AG04449 (cell line): Measurements from ENCODE around the gene VPS33B.

Source experiments
- CTCF ChIA-PET: fragments of 350-600 bp; formaldehyde crosslinking; extraction: SDS; loops from one replicate; lab custom pipeline; 2021; ENCODE audit warnings: antibody characterized with exemption; lab: Yijun Ruan, JAX
- POLR2A ChIA-PET: fragments of 400-600, 350-600 bp; formaldehyde crosslinking; extraction: SDS; loops from one replicate; lab custom pipeline; 2020; ENCODE audit warnings: antibody characterized with exemption, inconsistent platforms; lab: Yijun Ruan, JAX
- DNase-seq: peaks from one replicate; pipeline ENCODE4 v3.0.0-alpha.2; 2010; ENCODE audit warnings: low read depth, low spot score
- H3K4me3 ChIP-seq: 2 replicates; pipeline ENCODE4 v1.5.1; 2011; ENCODE audit warnings: low read depth, mild to moderate bottlenecking, control low read depth, low read length
- CTCF ChIP-seq: IDR thresholded peaks from one replicate; pipeline ENCODE4 v1.5.1; 2011; ENCODE audit warnings: mild to moderate bottlenecking, moderate library complexity, low read length, control low read depth, inconsistent platforms; ENCODE audit not compliant: insufficient read depth; ENCODE audit errors: missing control alignments

The VPS33B gene

GRCh38 chr15:91065505-91065904, 43.1 kb upstream of the VPS33B start:
- ChIA-PET CTCF (no interaction called here), POLR2A (no interaction called here)
- DNase-seq, result no peak
- no peak overlapping the region for H3K4me3 ChIP-seq
- no peak for TF ChIP-seq CTCF

- TF ChIP-seq CTCF, result no peak
- ChIA-PET CTCF (interaction anchor here (1.3 kb wide), 1 partner anchor 210 kb away, joined by 5 read pairs; no protein-coding TSS in a partner anchor), POLR2A (no interaction called here)
- no peak overlapping the region for H3K4me3 ChIP-seq
- no peak for DNase-seq
These were observed 39.6 kb upstream of the VPS33B start for GRCh38 chr15:91061997-91062396.

GRCh38 chr15:91061230-91061629, 38.8 kb upstream of the VPS33B start:
- CTCF ChIA-PET, result interaction anchor here (1.3 kb wide), 1 partner anchor 211 kb away, joined by 5 read pairs; no protein-coding TSS in a partner anchor

GRCh38 chr15:91055548-91056331, 33.3 kb upstream of the VPS33B start:
- no peak overlapping the region for H3K4me3 ChIP-seq
- peak; percentile 80 for TF ChIP-seq CTCF
- ChIA-PET CTCF (interaction anchor here (0.6 to 8.8 kb wide), 24 partner anchors 9 to 221 kb away, joined by 3 to 138 read pairs (median 5); partner anchors contain the start of gene HDDC3), POLR2A (no interaction called here)
- DNase-seq, result no peak

More at GRCh38 chr15:91061230-91061629, 38.8 kb upstream of the VPS33B start:
- TF ChIP-seq CTCF, result no peak
- DNase-seq, result no peak
- POLR2A ChIA-PET, result no interaction called here
- no peak overlapping the region for H3K4me3 ChIP-seq

GRCh38 chr15:91054816-91055215, 32.4 kb upstream of the VPS33B start:
- CTCF ChIA-PET, result interaction anchor here (1.0 to 8.8 kb wide), 7 partner anchors 12 to 218 kb away, joined by 4 to 138 read pairs (median 28); partner anchors contain the start of gene HDDC3

More at GRCh38 chr15:91054816-91055215, 32.4 kb upstream of the VPS33B start:
- DNase-seq, result no peak
- POLR2A ChIA-PET, result no interaction called here
- no peak overlapping the region for H3K4me3 ChIP-seq
- no peak for TF ChIP-seq CTCF
